Hepatocyte (in vitro differentiated cells): ENCODE results near the gene CBLB.

Source experiments
- CTCF ChIP-seq: fragments of 200-600 bp; sonication (generic); IDR thresholded peaks from 2 replicates; pipeline ENCODE4 v1.5.1; 2016; ENCODE audit warnings: antibody characterized with exemption, mild to moderate bottlenecking; ENCODE audit not compliant: poor library complexity
- EZH2 ChIP-seq: fragments of 200-600 bp; sonication (generic); IDR thresholded peaks from 2 replicates; pipeline ENCODE4 v1.6.1; 2016; ENCODE audit warnings: antibody characterized with exemption, mild to moderate bottlenecking, borderline replicate concordance

GRCh38 chr3:105626739-105627138 lies 242.1 kb downstream of the CBLB start:
- TF ChIP-seq CTCF, result no peak
- no peak for TF ChIP-seq EZH2
